ENCODE measurements around the gene AGBL1. TPM values are rescaled to one million over a fixed set of nuclear protein-coding genes. Genes with fewer than 3 reads are reported as not detected.

AGBL1 gene
- total and polyA plus RNA-seq, 2 donors: under 0.01 to 0.02 TPM

DNA sequence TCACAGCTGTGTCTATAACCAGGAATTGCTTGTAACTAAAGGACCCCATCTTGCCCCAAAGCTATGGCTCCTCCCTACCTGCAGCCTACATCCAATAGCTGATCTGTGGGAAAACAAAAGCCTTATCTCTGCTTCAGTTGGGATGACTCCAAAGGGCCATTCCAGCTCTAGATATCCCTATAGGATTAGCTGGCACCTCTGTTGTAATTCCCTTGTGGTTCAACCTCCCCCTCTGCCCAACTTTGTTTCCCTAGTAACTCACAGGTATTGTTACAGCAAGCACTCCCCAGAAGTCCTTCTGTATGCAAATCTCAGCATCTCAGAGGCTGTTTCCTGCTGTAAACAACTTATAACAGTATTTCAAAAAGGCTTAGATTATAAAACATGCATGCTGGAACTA is 478.6 kb downstream of the AGBL1 start:
- DNase-seq (ENCODE audit: low read depth in 6 of 9, low spot score in 9 of 9): no peak
- Histone ChIP-seq H3K9me3 (ENCODE audit: control insufficient read depth in 2 of 2, insufficient read depth in 1 of 2, low read length in 1 of 2) (no peaks in the 10 kb centered on the region), H3K27ac (ENCODE audit: low read depth in 1 of 2, low read length in 1 of 2) (no peak overlapping the region), H3K4me3 (ENCODE audit: low read length in 2 of 2) (no peak overlapping the region), H3K4me1 (ENCODE audit: control insufficient read depth in 2 of 2, insufficient read depth in 2 of 2, low read length in 2 of 2) (no peaks in the 10 kb centered on the region), H3K36me3 (ENCODE audit: control insufficient read depth in 2 of 2, insufficient read depth in 2 of 2, low read length in 1 of 2) (no peaks in the 10 kb centered on the region), H3K27me3 (ENCODE audit: control insufficient read depth in 2 of 2, insufficient read depth in 1 of 2, low read length in 1 of 2) (no peaks in the 10 kb centered on the region)

DNA sequence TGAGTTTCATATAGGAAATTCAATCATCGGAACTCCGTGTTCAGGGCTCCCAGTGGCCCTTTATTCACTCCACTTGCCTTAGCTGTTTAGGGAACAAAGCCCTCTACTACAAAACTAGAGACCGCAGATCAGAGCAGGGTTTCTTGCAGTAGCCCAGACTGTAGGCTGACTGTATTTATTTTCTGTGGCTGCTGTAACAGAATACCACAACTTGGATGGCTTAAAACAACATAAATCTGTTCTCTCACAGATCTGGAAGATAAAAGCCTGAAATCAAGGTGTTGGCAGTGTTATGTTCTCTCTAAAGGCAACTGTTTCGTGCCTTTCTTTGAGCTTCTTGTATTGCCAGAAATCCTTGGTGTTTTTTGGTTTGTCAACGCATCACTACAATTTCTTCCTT is 479.0 kb downstream of the AGBL1 start:
- Histone ChIP-seq H3K27ac (ENCODE audit: low read depth in 1 of 2, low read length in 1 of 2) (no peak overlapping the region), H3K9me3 (ENCODE audit: control insufficient read depth in 2 of 2, insufficient read depth in 1 of 2, low read length in 1 of 2) (no peaks in the 10 kb centered on the region), H3K27me3 (ENCODE audit: control insufficient read depth in 2 of 2, insufficient read depth in 1 of 2, low read length in 1 of 2) (no peaks in the 10 kb centered on the region), H3K4me1 (ENCODE audit: control insufficient read depth in 2 of 2, insufficient read depth in 2 of 2, low read length in 2 of 2) (no peaks in the 10 kb centered on the region), H3K4me3 (ENCODE audit: low read length in 2 of 2) (no peak overlapping the region), H3K36me3 (ENCODE audit: control insufficient read depth in 2 of 2, insufficient read depth in 2 of 2, low read length in 1 of 2) (no peaks in the 10 kb centered on the region)
- DNase-seq (ENCODE audit: low read depth in 6 of 9, low spot score in 9 of 9): no peak
- 88% methylated on average over 5 of the region's 5 CpGs for WGBS

DNA sequence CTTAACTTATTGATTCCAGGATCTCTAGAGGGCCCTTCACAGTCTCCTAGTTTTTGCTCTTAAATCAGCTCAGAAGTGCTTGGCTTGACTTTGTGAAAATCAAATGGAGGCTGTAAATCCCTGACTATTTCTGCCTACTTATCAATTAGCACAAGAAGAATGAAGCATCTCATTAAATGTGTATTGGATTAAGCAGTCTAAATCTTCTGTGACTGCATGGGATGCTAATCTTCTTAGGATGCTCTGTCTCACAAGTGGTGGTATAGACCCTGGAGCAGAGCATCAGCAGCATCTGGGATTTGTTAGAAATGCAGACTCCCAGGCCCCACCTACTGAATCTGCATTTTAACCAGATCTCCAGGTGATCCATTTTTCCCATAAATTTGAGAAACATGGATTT is 488.7 kb downstream of the AGBL1 start:
- Histone ChIP-seq H3K36me3 (ENCODE audit: control insufficient read depth in 2 of 2, insufficient read depth in 2 of 2, low read length in 1 of 2) (no peaks in the 10 kb centered on the region), H3K4me1 (ENCODE audit: control insufficient read depth in 2 of 2, insufficient read depth in 2 of 2, low read length in 2 of 2) (no peaks in the 10 kb centered on the region), H3K4me3 (ENCODE audit: low read length in 2 of 2) (no peak overlapping the region), H3K27me3 (ENCODE audit: control insufficient read depth in 2 of 2, insufficient read depth in 1 of 2, low read length in 1 of 2) (no peaks in the 10 kb centered on the region), H3K27ac (ENCODE audit: low read depth in 1 of 2, low read length in 1 of 2) (no peak overlapping the region), H3K9me3 (ENCODE audit: control insufficient read depth in 2 of 2, insufficient read depth in 1 of 2, low read length in 1 of 2) (peaks cover 0 to 11% of the 10 kb centered on the region in 2 donors)
- no peak for DNase-seq (ENCODE audit: low read depth in 6 of 9, low spot score in 9 of 9)

GRCh38 chr15:86570738-86571137 is 491.1 kb downstream of the AGBL1 start:
- Histone ChIP-seq H3K27ac (ENCODE audit: low read depth in 1 of 2, low read length in 1 of 2) (no peak overlapping the region), H3K9me3 (ENCODE audit: control insufficient read depth in 2 of 2, insufficient read depth in 1 of 2, low read length in 1 of 2) (peaks cover 0 to 11% of the 10 kb centered on the region in 2 donors), H3K36me3 (ENCODE audit: control insufficient read depth in 2 of 2, insufficient read depth in 2 of 2, low read length in 1 of 2) (no peaks in the 10 kb centered on the region), H3K27me3 (ENCODE audit: control insufficient read depth in 2 of 2, insufficient read depth in 1 of 2, low read length in 1 of 2) (no peaks in the 10 kb centered on the region), H3K4me3 (ENCODE audit: low read length in 2 of 2) (no peak overlapping the region), H3K4me1 (ENCODE audit: control insufficient read depth in 2 of 2, insufficient read depth in 2 of 2, low read length in 2 of 2) (no peaks in the 10 kb centered on the region)
- DNase-seq (ENCODE audit: low read depth in 6 of 9, low spot score in 9 of 9): no peak
- WGBS: 97% methylated on average over 9 of the region's 9 CpGs

- peaks cover 0 to 11% of the 10 kb centered on the region in 2 donors for H3K9me3 ChIP-seq (ENCODE audit: control insufficient read depth in 2 of 2, insufficient read depth in 1 of 2, low read length in 1 of 2)
- no peaks in the 10 kb centered on the region for H3K4me1 ChIP-seq (ENCODE audit: control insufficient read depth in 2 of 2, insufficient read depth in 2 of 2, low read length in 2 of 2)
- no peak overlapping the region for H3K27ac ChIP-seq (ENCODE audit: low read depth in 1 of 2, low read length in 1 of 2)
- H3K36me3 ChIP-seq (ENCODE audit: control insufficient read depth in 2 of 2, insufficient read depth in 2 of 2, low read length in 1 of 2): no peaks in the 10 kb centered on the region
- DNase-seq (ENCODE audit: low read depth in 6 of 9, low spot score in 9 of 9): no peak
- H3K27me3 ChIP-seq (ENCODE audit: control insufficient read depth in 2 of 2, insufficient read depth in 1 of 2, low read length in 1 of 2): no peaks in the 10 kb centered on the region
- no peak overlapping the region for H3K4me3 ChIP-seq (ENCODE audit: low read length in 2 of 2)
- 89% methylated on average over 11 of the region's 11 CpGs for WGBS
Measured at GRCh38 chr15:86571873-86572272, 492.2 kb downstream of the AGBL1 start.

DNA sequence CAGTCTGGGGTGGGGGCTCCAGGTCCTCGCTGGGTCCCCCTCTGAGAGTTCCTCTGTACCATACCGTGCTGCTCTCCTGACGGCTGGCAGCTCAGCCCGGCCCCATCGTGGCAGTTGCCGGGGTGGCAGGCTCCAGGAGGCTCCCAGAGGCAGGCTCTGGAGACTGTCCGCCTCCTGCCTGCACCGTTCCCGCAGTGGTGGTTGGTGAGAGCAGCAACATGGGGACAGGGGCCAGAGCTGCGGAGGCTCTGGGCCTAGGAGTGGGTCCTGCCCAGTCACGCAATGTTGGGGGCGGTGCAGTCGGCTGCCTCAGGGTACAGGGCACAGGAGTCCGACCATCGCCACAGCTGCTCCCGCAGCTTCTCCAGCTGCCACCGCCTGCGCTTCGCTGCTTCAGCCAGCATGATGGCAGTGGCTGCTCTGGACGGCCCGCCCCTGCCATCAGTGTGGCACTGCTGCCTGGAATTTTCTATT is 492.7 kb downstream of the AGBL1 start:
- WGBS: 94% methylated on average over 21 of the region's 21 CpGs
- Histone ChIP-seq H3K36me3 (ENCODE audit: control insufficient read depth in 2 of 2, insufficient read depth in 2 of 2, low read length in 1 of 2) (no peaks in the 10 kb centered on the region), H3K4me3 (ENCODE audit: low read length in 2 of 2) (no peak overlapping the region), H3K9me3 (ENCODE audit: control insufficient read depth in 2 of 2, insufficient read depth in 1 of 2, low read length in 1 of 2) (peaks cover 0 to 11% of the 10 kb centered on the region in 2 donors), H3K4me1 (ENCODE audit: control insufficient read depth in 2 of 2, insufficient read depth in 2 of 2, low read length in 2 of 2) (no peaks in the 10 kb centered on the region), H3K27ac (ENCODE audit: low read depth in 1 of 2, low read length in 1 of 2) (no peak overlapping the region), H3K27me3 (ENCODE audit: control insufficient read depth in 2 of 2, insufficient read depth in 1 of 2, low read length in 1 of 2) (no peaks in the 10 kb centered on the region)
- no peak for DNase-seq (ENCODE audit: low read depth in 6 of 9, low spot score in 9 of 9)

- H3K27me3 ChIP-seq (ENCODE audit: control insufficient read depth in 2 of 2, insufficient read depth in 1 of 2, low read length in 1 of 2): no peaks in the 10 kb centered on the region
- H3K27ac ChIP-seq (ENCODE audit: low read depth in 1 of 2, low read length in 1 of 2): no peak overlapping the region
- H3K9me3 ChIP-seq (ENCODE audit: control insufficient read depth in 2 of 2, insufficient read depth in 1 of 2, low read length in 1 of 2): peaks cover 0 to 11% of the 10 kb centered on the region in 2 donors
- DNase-seq (ENCODE audit: low read depth in 6 of 9, low spot score in 9 of 9): no peak
- H3K4me1 ChIP-seq (ENCODE audit: control insufficient read depth in 2 of 2, insufficient read depth in 2 of 2, low read length in 2 of 2): no peaks in the 10 kb centered on the region
- no peak overlapping the region for H3K4me3 ChIP-seq (ENCODE audit: low read length in 2 of 2)
- H3K36me3 ChIP-seq (ENCODE audit: control insufficient read depth in 2 of 2, insufficient read depth in 2 of 2, low read length in 1 of 2): no peaks in the 10 kb centered on the region
- WGBS: 84% methylated on average over 3 of the region's 3 CpGs
Measured at GRCh38 chr15:86573476-86573875, 493.8 kb downstream of the AGBL1 start.

DNA sequence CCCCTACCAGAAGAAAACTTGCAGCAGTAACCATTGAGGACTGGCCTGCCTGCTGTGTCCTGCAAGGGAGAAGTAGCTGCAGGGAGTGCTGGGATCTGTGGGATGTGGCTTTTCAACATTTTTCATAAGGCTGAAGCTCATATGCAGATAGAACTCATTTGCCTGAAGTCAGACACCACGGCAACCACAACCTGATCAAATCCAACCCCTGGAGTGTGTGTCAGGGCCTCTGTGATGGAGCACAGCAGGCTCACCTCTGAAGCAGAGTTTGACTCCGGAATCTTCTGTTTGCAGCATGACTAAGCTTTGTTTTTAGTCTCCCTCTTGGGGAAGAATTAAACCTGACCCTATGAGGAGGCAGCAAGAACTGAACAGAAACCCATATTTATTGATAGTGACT is 508.7 kb downstream of the AGBL1 start:
- H3K4me3 ChIP-seq (ENCODE audit: low read length in 2 of 2): no peak overlapping the region
- H3K4me1 ChIP-seq (ENCODE audit: control insufficient read depth in 2 of 2, insufficient read depth in 2 of 2, low read length in 2 of 2): no peaks in the 10 kb centered on the region
- no peak for DNase-seq (ENCODE audit: low read depth in 6 of 9, low spot score in 9 of 9)
- no peaks in the 10 kb centered on the region for H3K36me3 ChIP-seq (ENCODE audit: control insufficient read depth in 2 of 2, insufficient read depth in 2 of 2, low read length in 1 of 2)
- WGBS: 54% methylated on average over 2 of the region's 2 CpGs
- no peaks in the 10 kb centered on the region for H3K9me3 ChIP-seq (ENCODE audit: control insufficient read depth in 2 of 2, insufficient read depth in 1 of 2, low read length in 1 of 2)
- H3K27ac ChIP-seq (ENCODE audit: low read depth in 1 of 2, low read length in 1 of 2): no peak overlapping the region
- no peaks in the 10 kb centered on the region for H3K27me3 ChIP-seq (ENCODE audit: control insufficient read depth in 2 of 2, insufficient read depth in 1 of 2, low read length in 1 of 2)

GRCh38 chr15:86590461-86590860 is 510.8 kb downstream of the AGBL1 start:
- no peak for DNase-seq (ENCODE audit: low read depth in 6 of 9, low spot score in 9 of 9)

DNA sequence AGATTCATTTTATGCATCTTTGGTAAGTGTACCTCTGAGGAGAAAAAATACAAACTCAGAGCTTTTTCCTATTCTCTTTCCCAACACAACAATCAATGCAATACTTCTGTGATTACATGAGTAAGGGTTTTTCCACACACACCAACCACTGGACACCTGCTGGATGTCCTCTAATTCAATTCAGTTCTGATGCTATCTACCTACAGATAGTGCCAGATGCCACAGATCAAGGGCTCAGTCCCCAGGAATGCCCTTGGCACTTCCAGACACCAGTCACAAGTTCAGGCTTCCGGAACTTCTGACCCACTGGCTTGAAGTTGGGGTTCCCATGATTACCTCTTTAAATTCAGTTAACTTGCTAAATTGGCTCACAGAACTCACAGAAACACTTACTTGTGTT is 511.5 kb downstream of the AGBL1 start:
- Histone ChIP-seq H3K27me3 (ENCODE audit: control insufficient read depth in 2 of 2, insufficient read depth in 1 of 2, low read length in 1 of 2) (no peaks in the 10 kb centered on the region), H3K27ac (ENCODE audit: low read depth in 1 of 2, low read length in 1 of 2) (no peak overlapping the region), H3K9me3 (ENCODE audit: control insufficient read depth in 2 of 2, insufficient read depth in 1 of 2, low read length in 1 of 2) (no peaks in the 10 kb centered on the region), H3K36me3 (ENCODE audit: control insufficient read depth in 2 of 2, insufficient read depth in 2 of 2, low read length in 1 of 2) (no peaks in the 10 kb centered on the region), H3K4me3 (ENCODE audit: low read length in 2 of 2) (no peak overlapping the region), H3K4me1 (ENCODE audit: control insufficient read depth in 2 of 2, insufficient read depth in 2 of 2, low read length in 2 of 2) (no peaks in the 10 kb centered on the region)
- DNase-seq (ENCODE audit: low read depth in 6 of 9, low spot score in 9 of 9): no peak
- 94% methylated on average over 1 of the region's 1 CpG for WGBS

More at GRCh38 chr15:86590461-86590860, 510.8 kb downstream of the AGBL1 start:
- H3K36me3 ChIP-seq (ENCODE audit: control insufficient read depth in 2 of 2, insufficient read depth in 2 of 2, low read length in 1 of 2): no peaks in the 10 kb centered on the region
- 91% methylated on average over 1 of the region's 1 CpG for WGBS
- H3K4me1 ChIP-seq (ENCODE audit: control insufficient read depth in 2 of 2, insufficient read depth in 2 of 2, low read length in 2 of 2): no peaks in the 10 kb centered on the region
- H3K27ac ChIP-seq (ENCODE audit: low read depth in 1 of 2, low read length in 1 of 2): no peak overlapping the region
- no peaks in the 10 kb centered on the region for H3K9me3 ChIP-seq (ENCODE audit: control insufficient read depth in 2 of 2, insufficient read depth in 1 of 2, low read length in 1 of 2)
- no peak overlapping the region for H3K4me3 ChIP-seq (ENCODE audit: low read length in 2 of 2)
- H3K27me3 ChIP-seq (ENCODE audit: control insufficient read depth in 2 of 2, insufficient read depth in 1 of 2, low read length in 1 of 2): no peaks in the 10 kb centered on the region
